K562 (cell line): Measurements from ENCODE around the gene DNASE2B. TPM values are rescaled to one million over a fixed set of nuclear protein-coding genes. Genes with fewer than 3 reads are reported as not detected.

Experiments
- ATAC-seq: fragments of 200-7000 bp; cut with Tn5 transposase; 3 replicates; pipeline ENCODE4 v1.9.1; 2020; ENCODE audit warnings: moderate library complexity
- BruUV-seq: library from RNA; stranded (reverse); fragments of 400-500 nt; replicated peaks from 2 replicates; lab custom pipeline; 2021; lab: Mats Ljungman, UMichigan
- CTCF ChIA-PET: fragments of 300-600 bp; formaldehyde crosslinking; extraction: SDS; loops from one replicate; lab custom pipeline; 2021; ENCODE audit warnings: low intra/inter-chr PET ratio; lab: Yijun Ruan, JAX
- POLR2A ChIA-PET: fragments of 300-600, 350-650 bp; sonication (Branson Sonifier 250); formaldehyde crosslinking; extraction: SDS; loops from one replicate; lab custom pipeline; 2021; ENCODE audit warnings: antibody characterized with exemption, inconsistent platforms; lab: Yijun Ruan, JAX
- DNase-seq, 4 experiments: peaks; one replicate each; pipeline versions ENCODE4 v3.0.0 to v3.0.0-alpha.2; 2011 to 2018; ENCODE audit warnings: low spot score in 3 of 4, mixed read lengths in 3 of 4; ENCODE audit errors: extremely low read depth in 1 of 4
- FAIRE-seq: peaks from 2 replicates; lab custom pipeline; 2011; peaks lifted over from hg19 to GRCh38; lab: Jason Lieb, UNC
- H2AFZ ChIP-seq: 2 replicates; pipeline ENCODE4 v1.6.0; 2011; ENCODE audit warnings: low read depth, low read length, control low read depth, inconsistent platforms
- H3K27ac ChIP-seq: fragments of 200-600 bp; 3 replicates; pipeline ENCODE4 v1.8.0; 2011; ENCODE audit warnings: low read depth, mild to moderate bottlenecking, control low read depth, inconsistent platforms, low read length, moderate library complexity, mixed read lengths; ENCODE audit errors: extremely low read depth
- H3K27me3 ChIP-seq, 2 experiments: fragments of 300-600 bp in 1 of 2; 2 replicates in 1 of 2; 3 replicates in 1 of 2; pipeline versions ENCODE4 v1.6.0 to v1.8.0; 2011; ENCODE audit warnings: inconsistent platforms in 2 of 2, low read length in 2 of 2, mild to moderate bottlenecking in 1 of 2, mixed read lengths in 1 of 2, moderate library complexity in 1 of 2; ENCODE audit not compliant: control insufficient read depth in 2 of 2, insufficient read depth in 2 of 2
- H3K36me3 ChIP-seq: fragments of 300-600 bp; 3 replicates; pipeline ENCODE4 v1.8.0; 2011; ENCODE audit warnings: mild to moderate bottlenecking, low read length, inconsistent platforms; ENCODE audit not compliant: control insufficient read depth, insufficient read depth
- H3K4me1 ChIP-seq, 2 experiments: fragments of 200-600 bp in 1 of 2; replicated peaks in 1 of 2; 2 replicates in 1 of 2; 3 replicates in 1 of 2; pipeline versions ENCODE4 v1.5.1 to v1.8.0; 2011; ENCODE audit warnings: inconsistent platforms in 2 of 2, low read length in 2 of 2, mild to moderate bottlenecking in 1 of 2, mixed read lengths in 1 of 2, moderate library complexity in 1 of 2; ENCODE audit not compliant: control insufficient read depth in 2 of 2, insufficient read depth in 2 of 2
- H3K4me2 ChIP-seq: 2 replicates; pipeline ENCODE4 v1.6.1; 2011; ENCODE audit warnings: low read length, control low read depth, inconsistent platforms, mixed read lengths; ENCODE audit not compliant: insufficient read depth
- H3K4me3 ChIP-seq: fragments of 200-600 bp; sonication (generic), shearing (Covaris generic); 2 replicates; pipeline ENCODE4 v1.5.1; 2016; ENCODE audit warnings: control low read depth, inconsistent platforms
- H3K79me2 ChIP-seq: fragments of 200-600 bp; 3 replicates; pipeline ENCODE4 v1.8.0; 2011; ENCODE audit warnings: low read length, inconsistent platforms; ENCODE audit not compliant: control insufficient read depth, insufficient read depth
- H3K9ac ChIP-seq, 2 experiments: 2 replicates each; pipeline versions ENCODE4 v1.6.0 to v1.6.1; 2011; ENCODE audit warnings: low read depth in 2 of 2, low read length in 2 of 2, control low read depth in 1 of 2, inconsistent platforms in 1 of 2, mild to moderate bottlenecking in 1 of 2, mixed read lengths in 1 of 2; ENCODE audit not compliant: insufficient read depth in 1 of 2
- H3K9me1 ChIP-seq: one replicate; pipeline ENCODE4 v1.6.0; 2011; ENCODE audit warnings: inconsistent platforms, mild to moderate bottlenecking, low read length, moderate library complexity; ENCODE audit not compliant: control insufficient read depth, insufficient read depth
- H3K9me3 ChIP-seq: replicated peaks from 2 replicates; pipeline ENCODE4 v1.5.1; 2011; ENCODE audit warnings: low read depth, low read length, inconsistent platforms; ENCODE audit not compliant: control insufficient read depth, insufficient read depth
- H4K20me1 ChIP-seq: replicated peaks from 2 replicates; pipeline ENCODE4 v1.6.1; 2011; ENCODE audit warnings: low read length, inconsistent platforms, mixed read lengths; ENCODE audit not compliant: control insufficient read depth, insufficient read depth
- POLR2A ChIP-seq: fragments of 450-650 bp; conservative IDR thresholded peaks from 2 replicates; pipeline ENCODE4 v1.6.1; 2016
- RNF2 ChIP-seq: sonication (generic); IDR thresholded peaks from 2 replicates; pipeline ENCODE4 v1.6.1; 2016
- SMARCB1 ChIP-seq: IDR thresholded peaks from 2 replicates; pipeline ENCODE4 v1.6.1; 2011; ENCODE audit warnings: improper control_type of control experiment, low read depth; ENCODE audit not compliant: insufficient read length
- STAT5A ChIP-seq: IDR thresholded peaks from 2 replicates; pipeline ENCODE4 v1.6.1; 2012; ENCODE audit warnings: low read length, inconsistent platforms, borderline replicate concordance
- YY1 ChIP-seq, 3 experiments: IDR thresholded peaks; 2 replicates each; pipeline ENCODE4 v1.6.1; 2011; ENCODE audit warnings: low read length in 2 of 3, mild to moderate bottlenecking in 2 of 3, moderate library complexity in 2 of 3, borderline replicate concordance in 1 of 3, control low read depth in 1 of 3, low read depth in 1 of 3; ENCODE audit not compliant: insufficient read depth in 3 of 3, insufficient replicate concordance in 2 of 3, control insufficient read depth in 1 of 3, insufficient read length in 1 of 3; ENCODE audit errors: extremely low read depth in 1 of 3
- ZBTB1 ChIP-seq: sonication (generic); formaldehyde crosslinking; IDR thresholded peaks from 2 replicates; pipeline ENCODE4 v1.8.1; 2023; ENCODE audit warnings: missing genetic modification reagents, low read depth, mild to moderate bottlenecking, borderline replicate concordance
- ZNF23 ChIP-seq: fragments of 250-450 bp; sonication (Bioruptor Pico); IDR thresholded peaks from 2 replicates; pipeline ENCODE4 v1.4.0; 2020; ENCODE audit warnings: mild to moderate bottlenecking
- WGBS: fragments of 100-300 bp; shearing (Covaris generic); methylation state at CpG from one replicate; pipeline ENCODE4 v1.1.6; 2016; ENCODE audit warnings: low coverage, mixed read lengths; ENCODE audit not compliant: insufficient coverage; ENCODE audit errors: missing lambda C conversion rate; 5-methylcytosine and 5-hydroxymethylcytosine counted together
- in situ Hi-C: fragments of 300-500 bp; cut with MboI; formaldehyde crosslinking; loops from 4 replicates; pipeline ENCODE4 v1.15.0; 2018; ENCODE audit warnings: inconsistent platforms, mixed read lengths
- intact Hi-C: fragments of 100-400 bp; cut with micrococcal nuclease; formaldehyde crosslinking; loops from 2 replicates; pipeline ENCODE4 v1.14.2; 2022
- polyA plus RNA-seq, 8 experiments: library from polyadenylated mRNA; depleted of rRNA in 4 of 8; stranded (reverse) in 5 of 8; unstranded in 3 of 8; fragments of >200 nt; fragmentation: Nextera tagmentation in 2 of 8; fragmentation: Illumina TruSeq in 1 of 8; extraction: Ambion mirVana in 2 of 8; extraction: Trizol in 1 of 8; gene quantifications; 2 replicates each; pipeline versions ENCODE4 v1.2.1 to v1.2.3, GENCODE V29; 2011 to 2014; ENCODE audit warnings: inconsistent platforms in 1 of 8, missing spikeins in 1 of 8
- total RNA-seq, 7 experiments: library from RNA; depleted of rRNA in 6 of 7; stranded (reverse); fragments of >200 nt in 6 of 7; fragmentation: Illumina TruSeq in 2 of 7; extraction: Trizol in 2 of 7; gene quantifications; 2 replicates each; pipeline versions ENCODE4 v1.2.1 to v1.2.3, GENCODE V29; 2011 to 2021; ENCODE audit warnings: low replicate concordance in 1 of 7
- TF ChIP-seq, protein P1 (sequence below), 2 experiments: IDR thresholded peaks; 2 replicates each; pipeline ENCODE4 v1.6.1; 2011; ENCODE audit warnings: borderline replicate concordance in 1 of 2, control low read depth in 1 of 2, low read depth in 1 of 2, low read length in 1 of 2, mild to moderate bottlenecking in 1 of 2, mixed read lengths in 1 of 2, moderate library complexity in 1 of 2; ENCODE audit not compliant: insufficient read depth in 1 of 2, insufficient read length in 1 of 2, poor library complexity in 1 of 2, severe bottlenecking in 1 of 2; ENCODE audit errors: extremely low read depth in 1 of 2
- TF ChIP-seq, protein P2 (sequence below): fragments of 250-450 bp; sonication (Bioruptor Pico); IDR thresholded peaks from 2 replicates; pipeline ENCODE4 v1.5.0; 2020; ENCODE audit warnings: mild to moderate bottlenecking
- TF ChIP-seq, protein P3 (sequence below), 3 experiments: fragments of 200-800 bp in 1 of 3; fragments of 250-450 bp in 1 of 3; fragments of 450-650 bp in 1 of 3; sonication (Bioruptor Pico) in 1 of 3; sonication (Bioruptor generic) in 1 of 3; formaldehyde crosslinking in 1 of 3; IDR thresholded peaks; 2 replicates each; pipeline versions ENCODE4 v1.6.1 to v1.8.0; 2016 to 2022; ENCODE audit warnings: mild to moderate bottlenecking in 2 of 3, missing genetic modification characterization in 2 of 3, missing compliant biosample characterization in 1 of 3, moderate library complexity in 1 of 3

DNASE2B gene
- total and polyA plus RNA-seq, 9 of the 15 experiments (the other 6 are each of a cell fraction or from before 2014, with no cell fraction given), result not detected

DNA sequence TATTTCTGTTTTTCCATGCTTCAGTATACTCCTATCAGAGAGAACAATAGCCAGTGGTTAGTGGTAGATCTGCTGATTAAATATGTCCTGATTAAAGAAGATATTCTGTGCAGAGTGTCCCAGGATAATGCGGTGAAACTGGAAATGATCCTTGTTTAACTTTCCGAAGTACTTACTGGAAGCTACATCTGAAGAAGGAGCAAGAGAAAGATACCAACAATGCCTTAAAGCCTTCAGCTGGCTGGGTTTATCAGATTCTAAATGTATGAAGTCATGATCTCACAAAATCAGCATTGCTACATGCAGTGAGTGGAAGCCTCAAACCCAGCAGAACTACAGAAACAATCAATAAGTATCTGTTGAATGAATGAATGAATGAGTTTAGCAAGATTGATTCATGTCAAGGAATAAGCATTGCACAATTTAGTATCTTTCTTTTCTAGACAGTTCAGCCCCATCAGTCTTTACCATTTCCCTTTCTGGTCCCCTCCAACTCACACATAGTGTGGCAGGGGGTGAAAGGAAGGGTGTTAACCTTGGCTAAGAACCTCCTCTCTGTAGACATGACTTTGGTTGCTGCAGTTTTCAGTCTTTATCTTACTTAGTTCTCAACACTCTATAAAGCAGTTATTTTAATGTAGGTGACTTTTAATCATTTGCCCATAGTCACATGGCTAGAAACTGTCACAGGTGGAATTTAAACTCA lies 24.7 kb upstream of the DNASE2B start (continued):
- TF ChIP-seq, protein P1, sequence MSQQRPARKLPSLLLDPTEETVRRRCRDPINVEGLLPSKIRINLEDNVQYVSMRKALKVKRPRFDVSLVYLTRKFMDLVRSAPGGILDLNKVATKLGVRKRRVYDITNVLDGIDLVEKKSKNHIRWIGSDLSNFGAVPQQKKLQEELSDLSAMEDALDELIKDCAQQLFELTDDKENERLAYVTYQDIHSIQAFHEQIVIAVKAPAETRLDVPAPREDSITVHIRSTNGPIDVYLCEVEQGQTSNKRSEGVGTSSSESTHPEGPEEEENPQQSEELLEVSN (IDR thresholded peaks at IDR 0.05; ENCODE audit: borderline replicate concordance in 1 of 2, extremely low read depth in 1 of 2, insufficient read depth in 1 of 2, insufficient read length in 1 of 2, low read depth in 1 of 2, low read length in 1 of 2, poor library complexity in 1 of 2, severe bottlenecking in 1 of 2), result no peak
- TF ChIP-seq, all 486 proteins: peak for 0

DNA sequence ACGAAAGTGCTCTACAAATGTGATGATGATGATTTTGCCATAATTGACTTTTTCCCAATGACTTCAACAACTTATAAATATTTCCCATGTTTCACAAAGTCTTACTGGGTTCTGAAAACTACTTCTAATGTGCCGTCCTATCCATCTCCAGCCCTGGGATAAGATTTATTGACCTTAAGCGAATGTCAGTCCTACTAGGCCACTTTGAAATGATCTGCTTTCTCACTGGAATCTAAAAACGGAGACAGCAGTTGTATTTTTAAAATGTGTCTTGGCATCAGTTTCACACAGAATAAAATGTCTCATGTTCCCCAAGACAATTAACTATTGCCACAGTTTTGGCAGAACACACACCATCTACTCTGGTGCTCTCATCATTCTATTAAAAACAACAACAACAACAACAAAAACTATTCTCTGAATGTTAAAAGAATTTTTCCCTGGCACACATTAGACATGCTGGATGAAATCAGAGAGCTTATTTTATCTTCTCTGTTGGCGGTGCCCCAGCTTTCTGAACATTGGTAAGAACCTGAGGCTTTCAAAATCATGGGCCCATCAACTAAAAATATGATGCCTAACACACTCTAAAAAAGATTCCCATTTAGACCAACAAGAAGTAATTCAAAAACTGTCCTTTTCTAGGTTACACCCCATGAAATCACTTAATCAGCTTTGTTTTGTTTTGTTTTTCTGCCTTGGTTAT lies 23.1 kb upstream of the DNASE2B start:
- Histone ChIP-seq H3K9ac (no peak overlapping the region), H3K36me3 (no peaks in the 10 kb centered on the region), H3K4me3 (no peak overlapping the region), H3K4me1 (peaks cover 0 to 7% of the 10 kb centered on the region in 2 experiments; a peak in 2 of 5 replicates), H3K27ac (no peak overlapping the region), H3K4me2 (no peak overlapping the region), H4K20me1 (no peaks in the 10 kb centered on the region), H3K9me1 (no peaks in the 10 kb centered on the region), H3K9me3 (no peaks in the 10 kb centered on the region), H2AFZ (no peak overlapping the region), H3K27me3 (no peaks in the 10 kb centered on the region), H3K79me2 (no peaks in the 10 kb centered on the region)
- in situ Hi-C loops (no loop called here), intact Hi-C loops (no loop called here)
- no TSS peak for BruUV-seq
- no peak for ATAC-seq
- CTCF ChIA-PET, result no interaction called here
- no peak for DNase-seq
- POLR2A ChIA-PET, result no interaction called here
- no peak for FAIRE-seq
- WGBS, result 11% methylated on average over 5 of the region's 5 CpGs
- TF ChIP-seq, protein P2, sequence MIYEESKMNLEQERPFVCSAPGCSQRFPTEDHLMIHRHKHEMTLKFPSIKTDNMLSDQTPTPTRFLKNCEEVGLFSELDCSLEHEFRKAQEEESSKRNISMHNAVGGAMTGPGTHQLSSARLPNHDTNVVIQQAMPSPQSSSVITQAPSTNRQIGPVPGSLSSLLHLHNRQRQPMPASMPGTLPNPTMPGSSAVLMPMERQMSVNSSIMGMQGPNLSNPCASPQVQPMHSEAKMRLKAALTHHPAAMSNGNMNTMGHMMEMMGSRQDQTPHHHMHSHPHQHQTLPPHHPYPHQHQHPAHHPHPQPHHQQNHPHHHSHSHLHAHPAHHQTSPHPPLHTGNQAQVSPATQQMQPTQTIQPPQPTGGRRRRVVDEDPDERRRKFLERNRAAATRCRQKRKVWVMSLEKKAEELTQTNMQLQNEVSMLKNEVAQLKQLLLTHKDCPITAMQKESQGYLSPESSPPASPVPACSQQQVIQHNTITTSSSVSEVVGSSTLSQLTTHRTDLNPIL (CRISPR knock-in tag), result no peak
- TF ChIP-seq RNF2, result no peak
- TF ChIP-seq YY1 (IDR thresholded peaks at IDR 0.05; ENCODE audit: borderline replicate concordance in 1 of 3, control insufficient read depth in 1 of 3, extremely low read depth in 1 of 3, insufficient read depth in 3 of 3, insufficient read length in 1 of 3, insufficient replicate concordance in 2 of 3, low read depth in 1 of 3, low read length in 2 of 3), result no peak
- TF ChIP-seq STAT5A, result no peak
- no peak for TF ChIP-seq ZNF23 (CRISPR knock-in tag)
- TF ChIP-seq POLR2A, result no peak
- TF ChIP-seq SMARCB1, result no peak
- no peak for TF ChIP-seq ZBTB1 (CRISPR knock-in tag)
- TF ChIP-seq, protein P3, sequence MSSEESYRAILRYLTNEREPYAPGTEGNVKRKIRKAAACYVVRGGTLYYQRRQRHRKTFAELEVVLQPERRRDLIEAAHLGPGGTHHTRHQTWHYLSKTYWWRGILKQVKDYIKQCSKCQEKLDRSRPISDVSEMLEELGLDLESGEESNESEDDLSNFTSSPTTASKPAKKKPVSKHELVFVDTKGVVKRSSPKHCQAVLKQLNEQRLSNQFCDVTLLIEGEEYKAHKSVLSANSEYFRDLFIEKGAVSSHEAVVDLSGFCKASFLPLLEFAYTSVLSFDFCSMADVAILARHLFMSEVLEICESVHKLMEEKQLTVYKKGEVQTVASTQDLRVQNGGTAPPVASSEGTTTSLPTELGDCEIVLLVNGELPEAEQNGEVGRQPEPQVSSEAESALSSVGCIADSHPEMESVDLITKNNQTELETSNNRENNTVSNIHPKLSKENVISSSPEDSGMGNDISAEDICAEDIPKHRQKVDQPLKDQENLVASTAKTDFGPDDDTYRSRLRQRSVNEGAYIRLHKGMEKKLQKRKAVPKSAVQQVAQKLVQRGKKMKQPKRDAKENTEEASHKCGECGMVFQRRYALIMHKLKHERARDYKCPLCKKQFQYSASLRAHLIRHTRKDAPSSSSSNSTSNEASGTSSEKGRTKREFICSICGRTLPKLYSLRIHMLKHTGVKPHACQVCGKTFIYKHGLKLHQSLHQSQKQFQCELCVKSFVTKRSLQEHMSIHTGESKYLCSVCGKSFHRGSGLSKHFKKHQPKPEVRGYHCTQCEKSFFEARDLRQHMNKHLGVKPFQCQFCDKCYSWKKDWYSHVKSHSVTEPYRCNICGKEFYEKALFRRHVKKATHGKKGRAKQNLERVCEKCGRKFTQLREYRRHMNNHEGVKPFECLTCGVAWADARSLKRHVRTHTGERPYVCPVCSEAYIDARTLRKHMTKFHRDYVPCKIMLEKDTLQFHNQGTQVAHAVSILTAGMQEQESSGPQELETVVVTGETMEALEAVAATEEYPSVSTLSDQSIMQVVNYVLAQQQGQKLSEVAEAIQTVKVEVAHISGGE (CRISPR knock-in tag; IDR thresholded peaks at IDR 0.05), result no peak
